Measurements from ENCODE around the gene HMGN4.
A peak's percentile ranks its signal among the peaks of the same experiment; 100 is the strongest.

HMGN4 gene

GRCh38 chr6:26553635-26554446 is 15.7 kb downstream of the HMGN4 start:
- DNase-seq, result peak; percentile 95

- peak; percentile 71 for DNase-seq
Observed at GRCh38 chr6:26554447-26554696, 16.2 kb downstream of the HMGN4 start.

- peak; percentile 88 for DNase-seq
Observed at GRCh38 chr6:26554697-26555504, 16.7 kb downstream of the HMGN4 start.

- peak; percentile 68 for DNase-seq
Observed at GRCh38 chr6:26555505-26556262, 17.5 kb downstream of the HMGN4 start.

GRCh38 chr6:26556263-26557070 is 18.3 kb downstream of the HMGN4 start:
- DNase-seq, result peak; percentile 95

GRCh38 chr6:26561533-26562466 is 23.6 kb downstream of the HMGN4 start:
- DNase-seq, result no peak

- DNase-seq, result no peak
Observed at GRCh38 chr6:26563488-26563887, 25.3 kb downstream of the HMGN4 start.

GRCh38 chr6:26568601-26569432 is 30.7 kb downstream of the HMGN4 start:
- peak; percentile 95 for DNase-seq

GRCh38 chr6:26569433-26569764 is 31.2 kb downstream of the HMGN4 start:
- no peak for DNase-seq

GRCh38 chr6:26570027-26570809 is 32.1 kb downstream of the HMGN4 start:
- DNase-seq, result no peak

GRCh38 chr6:26571592-26572296 is 33.6 kb downstream of the HMGN4 start:
- DNase-seq, result peak; percentile 94

- DNase-seq, result peak; percentile 69
Observed at GRCh38 chr6:26575494-26575939, 37.4 kb downstream of the HMGN4 start.

- DNase-seq, result no peak
Observed at GRCh38 chr6:26576407-26576843, 38.3 kb downstream of the HMGN4 start.

- peak; percentile 81 for DNase-seq
Observed at GRCh38 chr6:26576929-26577719, 39.0 kb downstream of the HMGN4 start.

- no peak for DNase-seq
Observed at GRCh38 chr6:26577720-26578072, 39.5 kb downstream of the HMGN4 start.

- DNase-seq, result no peak
Observed at GRCh38 chr6:26578279-26578678, 40.1 kb downstream of the HMGN4 start.

GRCh38 chr6:26578741-26579140 is 40.6 kb downstream of the HMGN4 start:
- no peak for DNase-seq

- no peak for DNase-seq
Observed at GRCh38 chr6:26581164-26581915, 43.2 kb downstream of the HMGN4 start.

All from NCI-H82 (cell line).